Dermis lymphatic vessel endothelial cell (primary cell): ENCODE data around the gene MEX3C. TPM values are rescaled to one million over a fixed set of nuclear protein-coding genes. Genes with fewer than 3 reads are reported as not detected.

ENCODE experiments used
- total RNA-seq: library from RNA; depleted of rRNA; stranded (reverse); fragments of >200 nt; gene quantifications from 2 replicates; pipeline ENCODE4 v1.2.1, GENCODE V29; 2014

Gene MEX3C
- total RNA-seq, result 31.1 and 34.2 TPM in 2 replicates

GRCh38 chr18:51197661-51198424, at the start of gene MEX3C:
TSS of gene MEX3C (minus strand) at chr18:51197681. CDS start at chr18:51197320, 361 bp downstream.

Other genes with a start within 250 kb of the MEX3C start
- gene ELAC1, start 229.6 kb downstream of the MEX3C start, total RNA-seq, result 6.3 and 8.4 TPM in 2 replicates
- 67.7 and 79.5 TPM in 2 replicates for gene SMAD4, start 167.5 kb downstream of the MEX3C start, total RNA-seq